ENCODE data around the gene KMO. TPM values are rescaled to one million over a fixed set of nuclear protein-coding genes. Genes with fewer than 3 reads are reported as not detected.

The KMO gene
- total RNA-seq, result not detected
- 1 to 10 TPM in 1 of 4 donors, under 1 TPM in 1, not detected in 2; 0.03 to 2.2 TPM for polyA plus RNA-seq

DNA sequence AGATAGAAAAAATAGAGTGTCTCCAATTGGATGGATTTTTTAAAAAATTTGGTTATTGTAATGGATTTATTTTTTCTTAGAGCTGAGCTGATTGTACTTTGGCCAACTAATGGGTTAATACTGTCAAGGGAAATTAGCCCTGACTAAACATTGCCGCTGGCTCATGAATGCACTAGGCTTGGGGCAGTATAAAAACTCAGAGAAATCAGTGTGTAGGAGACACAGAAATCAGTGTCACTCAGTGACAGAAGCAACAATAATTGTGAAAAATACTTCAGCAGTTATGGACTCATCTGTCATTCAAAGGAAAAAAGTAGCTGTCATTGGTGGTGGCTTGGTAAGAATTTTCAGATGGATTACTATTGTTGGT is at the start of gene KMO:
Gene KMO, plus strand, starts transcription at position 217 of the 370 bp plus-strand sequence. Its CDS starts 67 bp downstream, at position 284.
- peak within 1 kb of the TSS; percentile 54 to 92 (median 77) for H3K27ac Mint-ChIP-seq
- DNase-seq (no peak), ATAC-seq (ENCODE audit: low read depth in 2 of 2) (peak in 1 of 2 donors; percentile 13)
- peak within 1 kb of the TSS; percentile 96 for H3K4me3 ChIP-seq (ENCODE audit: low read depth, low read length)
- H3K4me3 Mint-ChIP-seq, result peak within 1 kb of the TSS; percentile 87 to 100 (median 94)
- no peak within 1 kb of the TSS for H3K27ac ChIP-seq (ENCODE audit: insufficient read depth, low read length, poor library complexity, severe bottlenecking)
- H3K27me3 Mint-ChIP-seq, result peaks cover 37% of the 10 kb centered on the region
- peaks cover 19% of the 10 kb centered on the region for H3K27me3 ChIP-seq (ENCODE audit: control insufficient read depth, insufficient read depth, low read length)
- H3K9me3 Mint-ChIP-seq, result no peaks in the 10 kb centered on the region
- H3K36me3 ChIP-seq (ENCODE audit: control insufficient read depth, insufficient read depth, low read length), result no peaks in the 10 kb centered on the region
- no peaks in the 10 kb centered on the region for H3K9me3 ChIP-seq (ENCODE audit: control insufficient read depth in 2 of 2, low read length in 2 of 2)
- peaks cover 2 to 15% (median 8%) of the 10 kb centered on the region in 4 donors for H3K4me1 Mint-ChIP-seq
- H3K4me1 ChIP-seq (ENCODE audit: control insufficient read depth, insufficient read depth, low read length, poor library complexity, severe bottlenecking), result peaks cover 5% of the 10 kb centered on the region
- H3K36me3 Mint-ChIP-seq, result no peaks in the 10 kb centered on the region

DNA sequence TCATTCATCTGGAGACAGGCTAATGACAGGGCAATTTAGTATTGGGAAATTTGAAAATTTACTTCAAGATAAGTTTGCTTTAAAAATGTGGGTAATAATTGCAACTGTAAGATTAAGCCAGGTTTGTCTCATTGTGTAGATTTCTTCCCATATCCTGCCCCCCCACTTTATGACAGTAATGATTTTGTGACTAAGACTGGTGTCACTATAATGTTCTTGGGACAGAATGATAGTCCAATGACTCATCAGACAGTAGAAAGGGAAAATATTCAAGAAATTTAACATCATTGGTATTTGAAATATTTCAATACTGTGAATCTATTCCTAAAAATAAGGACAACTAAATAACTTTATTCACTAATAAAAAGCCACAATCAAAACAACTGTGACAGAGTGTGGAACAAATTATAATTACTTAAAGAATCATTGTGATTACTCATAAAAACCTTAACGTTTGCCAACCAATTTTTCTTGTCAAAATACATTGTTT is 49.4 kb upstream of the KMO start:
- ATAC-seq (ENCODE audit: low read depth in 2 of 2) (no peak), DNase-seq (no peak)
- Histone ChIP-seq H3K27ac (ENCODE audit: insufficient read depth, low read length, poor library complexity, severe bottlenecking) (no peak overlapping the region), H3K4me1 (ENCODE audit: control insufficient read depth, insufficient read depth, low read length, poor library complexity, severe bottlenecking) (no peaks in the 10 kb centered on the region), H3K4me3 (ENCODE audit: low read depth, low read length) (no peak overlapping the region), H3K27me3 (ENCODE audit: control insufficient read depth, insufficient read depth, low read length) (no peaks in the 10 kb centered on the region), H3K9me3 (ENCODE audit: control insufficient read depth in 2 of 2, low read length in 2 of 2) (no peaks in the 10 kb centered on the region), H3K36me3 (ENCODE audit: control insufficient read depth, insufficient read depth, low read length) (no peaks in the 10 kb centered on the region)
- Mint-ChIP-seq H3K4me3 (no peak overlapping the region), H3K27ac (peak overlapping the region in 1 of 3 donors; percentile 40), H3K36me3 (no peaks in the 10 kb centered on the region), H3K27me3 (no peaks in the 10 kb centered on the region), H3K9me3 (peaks cover 0 to 2% (median 0%) of the 10 kb centered on the region in 7 donors), H3K4me1 (no peaks in the 10 kb centered on the region)

DNA sequence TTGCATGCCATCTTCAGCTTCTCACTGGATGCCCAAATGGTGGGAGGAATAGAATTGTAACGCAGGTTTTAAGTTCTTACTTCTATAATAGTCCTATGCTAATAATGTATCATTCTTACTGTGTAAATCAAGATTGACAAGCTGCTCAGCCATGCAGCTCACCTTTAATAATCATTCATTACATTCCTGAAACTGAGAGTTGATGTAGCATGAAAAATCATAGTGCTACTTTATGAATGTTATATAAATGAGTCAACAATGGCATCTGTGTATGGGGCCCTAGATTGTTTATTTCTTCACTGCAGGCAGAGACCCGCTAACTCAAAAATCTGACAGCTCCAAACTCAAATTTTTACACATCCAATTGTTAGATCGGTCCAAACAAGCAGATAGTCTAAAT is 47.0 kb upstream of the KMO start:
- no peak for ATAC-seq (ENCODE audit: low read depth in 2 of 2)
- Mint-ChIP-seq H3K27ac (no peak overlapping the region), H3K27me3 (no peaks in the 10 kb centered on the region), H3K4me1 (no peaks in the 10 kb centered on the region), H3K4me3 (no peak overlapping the region), H3K36me3 (peaks cover 3% of the 10 kb centered on the region), H3K9me3 (peaks cover 0 to 2% (median 0%) of the 10 kb centered on the region in 7 donors)
- H3K27me3 ChIP-seq (ENCODE audit: control insufficient read depth, insufficient read depth, low read length), result no peaks in the 10 kb centered on the region
- no peaks in the 10 kb centered on the region for H3K4me1 ChIP-seq (ENCODE audit: control insufficient read depth, insufficient read depth, low read length, poor library complexity, severe bottlenecking)
- no peak for DNase-seq
- no peaks in the 10 kb centered on the region for H3K36me3 ChIP-seq (ENCODE audit: control insufficient read depth, insufficient read depth, low read length)
- no peak overlapping the region for H3K4me3 ChIP-seq (ENCODE audit: low read depth, low read length)
- H3K27ac ChIP-seq (ENCODE audit: insufficient read depth, low read length, poor library complexity, severe bottlenecking), result no peak overlapping the region
- H3K9me3 ChIP-seq (ENCODE audit: control insufficient read depth in 2 of 2, low read length in 2 of 2), result no peaks in the 10 kb centered on the region

DNA sequence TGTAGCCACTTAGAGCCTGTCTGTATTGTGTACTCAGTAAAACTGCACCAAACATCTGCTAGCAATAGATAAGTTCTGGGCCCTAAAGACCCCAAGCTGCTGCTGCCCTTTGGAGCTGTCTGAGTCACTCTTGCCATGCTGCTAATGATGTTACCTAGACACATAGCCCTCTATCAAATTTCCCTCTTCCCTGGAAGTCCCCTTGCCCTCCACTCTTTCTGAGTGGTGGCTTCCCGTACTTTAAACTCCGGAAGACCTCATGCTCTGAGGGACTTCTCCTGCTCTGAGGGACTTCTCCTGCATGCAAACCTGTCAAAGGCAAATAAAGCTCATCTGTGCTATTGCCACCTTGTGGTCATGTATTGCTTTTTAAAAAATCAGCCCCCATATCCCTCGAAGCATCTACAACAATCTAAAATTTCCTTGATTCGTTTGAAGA is 46.6 kb upstream of the KMO start:
- no peaks in the 10 kb centered on the region for H3K9me3 Mint-ChIP-seq
- no peak overlapping the region for H3K4me3 ChIP-seq (ENCODE audit: low read depth, low read length)
- peaks cover 3% of the 10 kb centered on the region for H3K36me3 Mint-ChIP-seq
- no peaks in the 10 kb centered on the region for H3K27me3 ChIP-seq (ENCODE audit: control insufficient read depth, insufficient read depth, low read length)
- H3K9me3 ChIP-seq (ENCODE audit: control insufficient read depth in 2 of 2, low read length in 2 of 2), result no peaks in the 10 kb centered on the region
- no peak overlapping the region for H3K27ac Mint-ChIP-seq
- H3K36me3 ChIP-seq (ENCODE audit: control insufficient read depth, insufficient read depth, low read length), result no peaks in the 10 kb centered on the region
- no peak overlapping the region for H3K4me3 Mint-ChIP-seq
- H3K27me3 Mint-ChIP-seq, result no peaks in the 10 kb centered on the region
- no peak overlapping the region for H3K27ac ChIP-seq (ENCODE audit: insufficient read depth, low read length, poor library complexity, severe bottlenecking)
- no peaks in the 10 kb centered on the region for H3K4me1 Mint-ChIP-seq
- no peak for ATAC-seq (ENCODE audit: low read depth in 2 of 2)
- peak in 1 of 3 donors; percentile 4 for DNase-seq
- H3K4me1 ChIP-seq (ENCODE audit: control insufficient read depth, insufficient read depth, low read length, poor library complexity, severe bottlenecking), result no peaks in the 10 kb centered on the region

DNA sequence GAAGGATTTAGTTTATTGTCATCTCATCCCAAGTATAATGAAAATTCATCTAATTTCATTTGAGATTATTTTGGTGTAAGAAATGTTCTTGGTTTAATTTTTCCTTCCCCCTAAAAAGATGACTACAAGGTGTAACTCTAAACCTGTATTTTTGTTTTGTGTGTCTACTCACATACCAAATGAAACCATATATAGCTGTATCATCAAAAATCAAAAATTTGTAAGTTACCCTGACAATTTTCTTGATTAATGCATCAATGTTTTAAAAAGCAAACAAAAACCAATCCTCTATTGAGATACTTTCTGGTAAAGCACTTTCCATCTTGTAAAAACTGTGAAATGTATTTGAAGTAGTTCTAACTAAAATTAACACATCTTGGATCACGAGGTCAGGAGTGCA is 43.4 kb upstream of the KMO start:
- Histone ChIP-seq H3K4me1 (ENCODE audit: control insufficient read depth, insufficient read depth, low read length, poor library complexity, severe bottlenecking) (no peaks in the 10 kb centered on the region), H3K9me3 (ENCODE audit: control insufficient read depth in 2 of 2, low read length in 2 of 2) (no peaks in the 10 kb centered on the region), H3K36me3 (ENCODE audit: control insufficient read depth, insufficient read depth, low read length) (no peaks in the 10 kb centered on the region), H3K27me3 (ENCODE audit: control insufficient read depth, insufficient read depth, low read length) (no peaks in the 10 kb centered on the region), H3K4me3 (ENCODE audit: low read depth, low read length) (no peak overlapping the region), H3K27ac (ENCODE audit: insufficient read depth, low read length, poor library complexity, severe bottlenecking) (no peak overlapping the region)
- H3K36me3 Mint-ChIP-seq, result peaks cover 3% of the 10 kb centered on the region
- H3K4me3 Mint-ChIP-seq, result no peak overlapping the region
- no peak overlapping the region for H3K27ac Mint-ChIP-seq
- no peaks in the 10 kb centered on the region for H3K27me3 Mint-ChIP-seq
- no peaks in the 10 kb centered on the region for H3K9me3 Mint-ChIP-seq
- no peaks in the 10 kb centered on the region for H3K4me1 Mint-ChIP-seq
- no peak for DNase-seq
- no peak for ATAC-seq (ENCODE audit: low read depth in 2 of 2)

DNA sequence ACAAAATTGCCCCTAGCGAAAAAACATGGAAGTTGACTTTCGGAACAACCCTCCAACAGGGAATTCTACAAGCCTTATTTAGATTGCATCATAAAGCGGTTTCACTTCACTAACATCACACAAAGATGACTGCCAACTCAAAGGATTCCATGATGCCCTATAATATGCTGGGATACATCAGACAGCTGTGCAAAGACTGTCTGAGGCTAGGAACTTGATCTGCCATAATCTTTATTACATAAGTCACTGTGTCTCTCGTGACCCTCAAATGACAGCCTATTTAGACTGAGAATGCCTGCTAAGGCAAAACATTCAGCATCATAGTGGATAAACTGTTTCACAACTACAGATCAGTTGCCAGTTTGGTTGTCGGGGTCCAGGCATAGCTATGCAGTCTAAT is 36.4 kb upstream of the KMO start:
- no peak overlapping the region for H3K4me3 Mint-ChIP-seq
- peaks cover 0 to 5% (median 0%) of the 10 kb centered on the region in 4 donors for H3K4me1 Mint-ChIP-seq
- no peaks in the 10 kb centered on the region for H3K27me3 Mint-ChIP-seq
- ATAC-seq (ENCODE audit: low read depth in 2 of 2) (no peak), DNase-seq (no peak)
- H3K9me3 Mint-ChIP-seq, result no peaks in the 10 kb centered on the region
- Histone ChIP-seq H3K27me3 (ENCODE audit: control insufficient read depth, insufficient read depth, low read length) (no peaks in the 10 kb centered on the region), H3K4me1 (ENCODE audit: control insufficient read depth, insufficient read depth, low read length, poor library complexity, severe bottlenecking) (no peaks in the 10 kb centered on the region), H3K36me3 (ENCODE audit: control insufficient read depth, insufficient read depth, low read length) (peaks cover 44% of the 10 kb centered on the region), H3K4me3 (ENCODE audit: low read depth, low read length) (no peak overlapping the region), H3K27ac (ENCODE audit: insufficient read depth, low read length, poor library complexity, severe bottlenecking) (no peak overlapping the region), H3K9me3 (ENCODE audit: control insufficient read depth in 2 of 2, low read length in 2 of 2) (no peaks in the 10 kb centered on the region)
- peaks cover 45% of the 10 kb centered on the region for H3K36me3 Mint-ChIP-seq
- no peak overlapping the region for H3K27ac Mint-ChIP-seq

DNA sequence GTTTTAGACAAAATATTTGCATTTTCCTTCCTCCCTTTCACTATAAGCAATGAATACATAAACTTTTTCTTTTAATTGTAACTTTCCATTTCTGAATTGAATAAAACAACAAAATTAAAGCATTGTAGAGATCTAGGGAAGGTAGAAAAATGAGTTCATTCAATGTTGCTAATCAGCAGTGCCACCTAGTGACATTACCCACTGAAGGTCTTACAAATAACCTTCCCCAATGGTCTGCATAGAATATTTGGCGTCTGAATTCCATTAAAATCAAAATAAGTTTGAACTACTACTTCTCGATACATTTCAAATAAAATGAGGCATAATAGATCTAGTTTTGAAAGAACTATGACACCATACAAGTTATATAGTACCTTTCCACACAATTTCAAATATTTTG is 32.3 kb upstream of the KMO start:
- Mint-ChIP-seq H3K27me3 (no peaks in the 10 kb centered on the region), H3K27ac (peak overlapping the region in 1 of 3 donors; percentile 22), H3K9me3 (no peaks in the 10 kb centered on the region), H3K36me3 (peaks cover 55% of the 10 kb centered on the region), H3K4me3 (no peak overlapping the region), H3K4me1 (peaks cover 0 to 5% (median 0%) of the 10 kb centered on the region in 4 donors)
- peaks cover 76% of the 10 kb centered on the region for H3K36me3 ChIP-seq (ENCODE audit: control insufficient read depth, insufficient read depth, low read length)
- no peak overlapping the region for H3K4me3 ChIP-seq (ENCODE audit: low read depth, low read length)
- H3K27ac ChIP-seq (ENCODE audit: insufficient read depth, low read length, poor library complexity, severe bottlenecking), result no peak overlapping the region
- H3K27me3 ChIP-seq (ENCODE audit: control insufficient read depth, insufficient read depth, low read length), result no peaks in the 10 kb centered on the region
- no peaks in the 10 kb centered on the region for H3K4me1 ChIP-seq (ENCODE audit: control insufficient read depth, insufficient read depth, low read length, poor library complexity, severe bottlenecking)
- no peaks in the 10 kb centered on the region for H3K9me3 ChIP-seq (ENCODE audit: control insufficient read depth in 2 of 2, low read length in 2 of 2)
- no peak for ATAC-seq (ENCODE audit: low read depth in 2 of 2)
- DNase-seq, result peak in 1 of 3 donors; percentile 31

DNA sequence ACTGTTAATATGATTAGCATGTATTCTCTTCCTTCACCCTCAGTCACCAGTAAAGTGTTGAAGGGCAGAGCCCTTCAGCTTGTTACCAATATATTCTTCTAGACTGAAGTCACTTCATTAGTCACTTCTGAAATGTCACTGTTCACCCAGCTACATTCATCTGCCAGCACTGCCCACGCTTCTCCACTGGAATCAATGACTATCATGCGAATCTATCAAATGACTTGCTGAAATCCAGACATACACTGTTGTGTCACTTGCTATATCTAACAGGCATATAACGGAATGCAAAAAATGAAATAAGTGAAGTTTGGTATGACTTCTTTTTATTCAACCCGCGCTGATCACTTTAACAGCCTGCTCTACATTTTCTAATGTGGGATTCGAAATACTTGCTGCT is 28.7 kb upstream of the KMO start:
- no peaks in the 10 kb centered on the region for H3K4me1 Mint-ChIP-seq
- H3K27ac Mint-ChIP-seq, result peak overlapping the region in 2 of 3 donors; percentile 17 to 39
- H3K36me3 ChIP-seq (ENCODE audit: control insufficient read depth, insufficient read depth, low read length), result peaks cover 64% of the 10 kb centered on the region

More for the DNA sequence above, 28.7 kb upstream of the KMO start:
- H3K36me3 Mint-ChIP-seq, result peaks cover 54% of the 10 kb centered on the region
- no peaks in the 10 kb centered on the region for H3K27me3 Mint-ChIP-seq
- ATAC-seq (ENCODE audit: low read depth in 2 of 2) (no peak), DNase-seq (no peak)
- no peaks in the 10 kb centered on the region for H3K4me1 ChIP-seq (ENCODE audit: control insufficient read depth, insufficient read depth, low read length, poor library complexity, severe bottlenecking)
- H3K27ac ChIP-seq (ENCODE audit: insufficient read depth, low read length, poor library complexity, severe bottlenecking), result no peak overlapping the region
- H3K9me3 ChIP-seq (ENCODE audit: control insufficient read depth in 2 of 2, low read length in 2 of 2), result no peaks in the 10 kb centered on the region
- H3K4me3 ChIP-seq (ENCODE audit: low read depth, low read length), result no peak overlapping the region
- H3K27me3 ChIP-seq (ENCODE audit: control insufficient read depth, insufficient read depth, low read length), result no peaks in the 10 kb centered on the region
- no peak overlapping the region for H3K4me3 Mint-ChIP-seq
- no peaks in the 10 kb centered on the region for H3K9me3 Mint-ChIP-seq

All from CD4-positive, CD25-positive, alpha-beta regulatory T cell (primary cell).